Measurements from ENCODE around the gene ENDOU. TPM values are rescaled to one million over a fixed set of nuclear protein-coding genes. Genes with fewer than 3 reads are reported as not detected.

ENDOU gene
- total RNA-seq, 4 donors from 2014 or later, result 0.32 TPM; not detected in 3

DNA sequence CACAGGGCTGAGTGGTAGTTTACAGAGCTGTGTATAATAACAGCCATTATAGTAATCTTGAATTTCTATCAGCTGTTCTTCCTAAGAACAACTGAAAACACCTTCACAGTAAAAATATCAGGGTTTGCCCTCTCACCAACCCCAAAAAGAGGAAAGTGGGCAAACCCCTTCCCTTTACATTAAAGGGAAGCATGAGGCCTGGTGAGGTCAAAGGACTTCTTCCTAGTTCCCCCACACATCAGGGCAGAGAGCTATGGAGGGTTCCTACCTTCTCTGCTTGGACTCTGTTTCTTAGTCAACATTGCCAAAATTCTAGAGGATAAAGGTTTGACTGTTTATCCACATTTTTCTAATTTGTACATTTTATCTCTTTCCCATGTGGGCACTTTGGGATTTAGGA, 15.0 kb downstream of the ENDOU start:
- in situ Hi-C loops (cut with MboI; ENCODE audit: low pct_ligation_motif_present in 1 of 4, low pct_unique_long_range_greater_than_20kb in 1 of 4, low sequenced_read_pairs in 3 of 4) (loop anchor here in 2 of 4 donors (5.0 to 10.0 kb wide), 3 partner anchors 65 to 127 kb away; partner anchors contain the start of gene SLC48A1 (in 1 of the 2)), intact Hi-C loops (cut with DNase I; ENCODE audit: low total_unique reads) (loop anchor here (5.0 kb wide), 1 partner anchor 67 kb away; no protein-coding TSS in a partner anchor)

DNA sequence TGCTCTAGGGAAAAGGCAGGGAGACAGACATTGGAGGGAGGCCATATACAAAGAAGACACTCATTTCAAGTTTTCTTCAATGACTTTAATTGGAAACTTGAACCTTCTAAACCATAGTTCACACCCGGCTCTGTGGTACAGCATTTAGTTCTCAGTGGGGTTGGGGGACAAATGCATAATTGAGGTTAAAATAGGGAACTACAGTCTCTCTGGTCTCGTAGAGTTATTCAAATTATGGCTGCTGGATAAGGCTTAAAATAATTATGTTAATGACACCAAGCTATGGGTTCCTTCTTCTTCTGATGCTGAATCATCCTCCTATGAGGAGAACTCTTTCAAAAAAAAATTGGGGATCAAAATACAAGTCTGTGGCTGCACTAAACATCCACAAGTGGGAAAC, 15.6 kb downstream of the ENDOU start:
- TF ChIP-seq POLR2AphosphoS5 (IDR thresholded peaks at IDR 0.05), result no peak
- no peak for TF ChIP-seq POLR2A (IDR thresholded peaks at IDR 0.05)
- TF ChIP-seq, protein P1, sequence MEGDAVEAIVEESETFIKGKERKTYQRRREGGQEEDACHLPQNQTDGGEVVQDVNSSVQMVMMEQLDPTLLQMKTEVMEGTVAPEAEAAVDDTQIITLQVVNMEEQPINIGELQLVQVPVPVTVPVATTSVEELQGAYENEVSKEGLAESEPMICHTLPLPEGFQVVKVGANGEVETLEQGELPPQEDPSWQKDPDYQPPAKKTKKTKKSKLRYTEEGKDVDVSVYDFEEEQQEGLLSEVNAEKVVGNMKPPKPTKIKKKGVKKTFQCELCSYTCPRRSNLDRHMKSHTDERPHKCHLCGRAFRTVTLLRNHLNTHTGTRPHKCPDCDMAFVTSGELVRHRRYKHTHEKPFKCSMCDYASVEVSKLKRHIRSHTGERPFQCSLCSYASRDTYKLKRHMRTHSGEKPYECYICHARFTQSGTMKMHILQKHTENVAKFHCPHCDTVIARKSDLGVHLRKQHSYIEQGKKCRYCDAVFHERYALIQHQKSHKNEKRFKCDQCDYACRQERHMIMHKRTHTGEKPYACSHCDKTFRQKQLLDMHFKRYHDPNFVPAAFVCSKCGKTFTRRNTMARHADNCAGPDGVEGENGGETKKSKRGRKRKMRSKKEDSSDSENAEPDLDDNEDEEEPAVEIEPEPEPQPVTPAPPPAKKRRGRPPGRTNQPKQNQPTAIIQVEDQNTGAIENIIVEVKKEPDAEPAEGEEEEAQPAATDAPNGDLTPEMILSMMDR (IDR thresholded peaks at IDR 0.05), result no peak
- TF ChIP-seq EP300 (IDR thresholded peaks at IDR 0.05; ENCODE audit: low read depth), result no peak

More for the DNA sequence above, 15.0 kb downstream of the ENDOU start:
- DNase-seq, result no peak
- no peaks in the 10 kb centered on the region for H3K9me3 ChIP-seq
- peaks cover 4 to 25% (median 11%) of the 10 kb centered on the region in 4 donors for H3K4me1 ChIP-seq
- no peaks in the 10 kb centered on the region for H3K27me3 ChIP-seq
- no peaks in the 10 kb centered on the region for H3K36me3 ChIP-seq
- TF ChIP-seq POLR2A (IDR thresholded peaks at IDR 0.05), result no peak
- H3K4me3 ChIP-seq, result no peak overlapping the region
- H3K27ac ChIP-seq, result no peak overlapping the region

DNA sequence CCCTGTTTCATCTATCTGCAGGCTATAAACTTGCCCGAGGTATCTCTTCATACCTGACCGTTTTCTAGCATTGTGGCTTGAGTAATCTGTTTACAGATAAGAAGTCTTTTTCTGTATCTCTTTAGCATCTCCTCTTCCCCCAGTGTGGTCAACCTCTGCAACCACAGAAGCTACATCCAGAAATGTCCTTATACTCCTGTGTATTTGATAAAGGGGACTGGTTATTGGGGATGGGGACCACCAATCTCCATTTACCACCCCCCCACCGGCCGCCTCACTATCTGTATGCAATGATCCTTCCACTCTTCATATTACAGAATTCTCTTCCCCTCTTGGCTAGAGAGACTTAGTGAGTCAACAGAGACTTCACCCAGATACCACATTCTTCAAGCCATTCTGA, 16.1 kb downstream of the ENDOU start:
- H3K27ac ChIP-seq, result no peak overlapping the region
- no peaks in the 10 kb centered on the region for H3K9me3 ChIP-seq
- H3K4me1 ChIP-seq, result peaks cover 3 to 27% (median 11%) of the 10 kb centered on the region in 4 donors
- H3K36me3 ChIP-seq, result no peaks in the 10 kb centered on the region
- intact Hi-C loops (cut with DNase I; ENCODE audit: low total_unique reads), result no loop called here
- in situ Hi-C loops (cut with MboI; ENCODE audit: low pct_ligation_motif_present in 1 of 4, low pct_unique_long_range_greater_than_20kb in 1 of 4, low sequenced_read_pairs in 3 of 4), result no loop called here
- no peaks in the 10 kb centered on the region for H3K27me3 ChIP-seq
- DNase-seq, result no peak
- no peak overlapping the region for H3K4me3 ChIP-seq
- no peak for TF ChIP-seq EP300 (IDR thresholded peaks at IDR 0.05; ENCODE audit: low read depth)
- TF ChIP-seq, protein P1 (IDR thresholded peaks at IDR 0.05), result no peak
- 73 to 81% methylated on average over 4 of the region's 4 CpGs for WGBS, 2 donors (ENCODE audit: low coverage in 1 of 2)

More for the DNA sequence above, 15.6 kb downstream of the ENDOU start:
- no peak overlapping the region for H3K27ac ChIP-seq
- H3K27me3 ChIP-seq, result no peaks in the 10 kb centered on the region
- in situ Hi-C loops (cut with MboI; ENCODE audit: low pct_ligation_motif_present in 1 of 4, low pct_unique_long_range_greater_than_20kb in 1 of 4, low sequenced_read_pairs in 3 of 4), result loop anchor here in 2 of 4 donors (5.0 to 10.0 kb wide), 3 partner anchors 65 to 128 kb away; partner anchors contain the start of gene SLC48A1 (in 1 of the 2)
- H3K9me3 ChIP-seq, result no peaks in the 10 kb centered on the region
- H3K4me1 ChIP-seq, result peaks cover 3 to 25% (median 9%) of the 10 kb centered on the region in 4 donors
- intact Hi-C loops (cut with DNase I; ENCODE audit: low total_unique reads), result loop anchor here (5.0 kb wide), 1 partner anchor 68 kb away; no protein-coding TSS in a partner anchor
- DNase-seq, result no peak
- H3K36me3 ChIP-seq, result no peaks in the 10 kb centered on the region
- no peak overlapping the region for H3K4me3 ChIP-seq
- WGBS, 2 donors (ENCODE audit: low coverage in 1 of 2), result 74 to 86% methylated on average over 1 to 2 of the region's 2 CpGs

DNA sequence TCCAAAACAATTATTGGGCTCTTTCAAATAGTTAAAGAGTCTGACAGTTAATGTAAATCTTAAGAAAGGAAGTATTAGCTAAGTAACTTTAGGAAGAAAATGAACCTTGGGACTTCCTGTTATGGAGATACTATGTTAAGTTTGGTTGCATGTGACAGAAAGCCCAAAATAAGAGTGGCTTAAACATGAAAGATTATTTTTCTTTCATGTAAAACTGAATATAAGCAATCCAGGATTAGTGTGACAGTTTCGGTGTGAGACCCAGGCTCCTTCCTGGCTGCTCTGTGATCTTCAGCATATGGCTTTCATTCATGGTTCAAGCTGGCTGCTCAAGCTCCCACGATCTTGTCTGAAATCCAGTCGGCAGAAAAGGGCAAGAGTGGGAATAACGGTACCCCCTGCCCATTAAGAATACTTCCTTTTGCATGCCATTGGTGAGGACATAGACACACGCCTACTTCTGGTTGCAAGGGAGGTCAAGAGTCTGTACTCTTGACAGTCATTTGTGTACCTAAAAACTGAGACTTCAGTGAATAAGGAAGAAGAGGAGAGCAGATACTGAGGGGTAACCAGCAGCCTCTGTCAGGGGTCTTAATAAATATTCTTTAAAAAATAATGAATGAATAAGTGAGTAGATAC, 17.3 kb downstream of the ENDOU start:
- peaks cover 3 to 34% (median 12%) of the 10 kb centered on the region in 4 donors for H3K4me1 ChIP-seq
- H3K4me3 ChIP-seq, result no peak overlapping the region
- no peaks in the 10 kb centered on the region for H3K9me3 ChIP-seq
- WGBS, 2 donors (ENCODE audit: low coverage in 1 of 2), result 50% methylated on average over 2 to 5 of the region's 5 CpGs
- no peak for DNase-seq
- TF ChIP-seq, protein P1 (IDR thresholded peaks at IDR 0.05), result no peak
- TF ChIP-seq POLR2AphosphoS5 (IDR thresholded peaks at IDR 0.05) (no peak), POLR2A (IDR thresholded peaks at IDR 0.05) (no peak), EP300 (IDR thresholded peaks at IDR 0.05; ENCODE audit: low read depth) (no peak)
- intact Hi-C loops (cut with DNase I; ENCODE audit: low total_unique reads), result no loop called here
- H3K36me3 ChIP-seq, result no peaks in the 10 kb centered on the region
- H3K27me3 ChIP-seq, result no peaks in the 10 kb centered on the region
- H3K27ac ChIP-seq, result peak overlapping the region in 1 of 4 donors; percentile 90
- in situ Hi-C loops (cut with MboI; ENCODE audit: low pct_ligation_motif_present in 1 of 4, low pct_unique_long_range_greater_than_20kb in 1 of 4, low sequenced_read_pairs in 3 of 4), result no loop called here
